Measurements from ENCODE around the gene GALNT13. TPM values are rescaled to one million over a fixed set of nuclear protein-coding genes. Genes with fewer than 3 reads are reported as not detected.

GALNT13 gene
- total and polyA plus RNA-seq, 10 of the 15 experiments (the other 5 are each of a cell fraction or from before 2014, with no cell fraction given) = 0.04 TPM; not detected in 9

DNA sequence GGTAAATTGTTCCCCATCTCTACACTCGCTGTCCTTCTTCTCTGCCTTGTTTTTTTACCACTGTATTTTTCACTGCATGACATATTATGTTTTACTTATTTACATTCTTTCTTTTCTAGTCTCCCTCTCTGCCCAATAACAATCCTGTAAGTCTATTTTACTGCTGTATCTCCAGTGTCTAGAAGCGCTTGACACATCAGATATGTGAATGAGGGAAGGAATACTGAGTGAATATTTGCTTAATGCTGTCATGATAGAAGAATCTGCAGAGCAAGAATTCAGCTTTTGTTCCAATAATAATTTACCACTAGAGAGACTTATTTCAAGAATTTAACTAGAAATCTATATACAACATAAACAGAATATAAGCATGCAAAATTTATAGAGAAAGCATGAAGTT, 99.5 kb downstream of the GALNT13 start:
- Histone ChIP-seq H3K79me2 (ENCODE audit: control insufficient read depth, insufficient read depth, low read length) (no peaks in the 10 kb centered on the region), H3K4me1 (ENCODE audit: control insufficient read depth, insufficient read depth, low read length) (no peaks in the 10 kb centered on the region), H4K20me1 (ENCODE audit: control insufficient read depth, insufficient read depth) (no peaks in the 10 kb centered on the region), H3K4me2 (ENCODE audit: control insufficient read depth, insufficient read depth) (no peak overlapping the region), H3K9me3 (replicated peaks; ENCODE audit: control insufficient read depth, insufficient read depth, low read length) (no peaks in the 10 kb centered on the region), H3K36me3 (ENCODE audit: control insufficient read depth in 2 of 2, insufficient read depth in 2 of 2, low read length in 1 of 2) (no peaks in the 10 kb centered on the region), H3K4me3 (no peak overlapping the region), H3K27me3 (replicated peaks in 1 of 2; ENCODE audit: control insufficient read depth in 2 of 2, insufficient read depth in 2 of 2, low read length in 1 of 2) (no peaks in the 10 kb centered on the region), H3K9ac (ENCODE audit: control insufficient read depth, insufficient read depth, low read length) (no peak overlapping the region), H2AFZ (ENCODE audit: control insufficient read depth, low read depth, low read length) (no peak overlapping the region), H3K27ac (ENCODE audit: control insufficient read depth, insufficient read depth) (no peak overlapping the region)
- TF ChIP-seq, protein P1, sequence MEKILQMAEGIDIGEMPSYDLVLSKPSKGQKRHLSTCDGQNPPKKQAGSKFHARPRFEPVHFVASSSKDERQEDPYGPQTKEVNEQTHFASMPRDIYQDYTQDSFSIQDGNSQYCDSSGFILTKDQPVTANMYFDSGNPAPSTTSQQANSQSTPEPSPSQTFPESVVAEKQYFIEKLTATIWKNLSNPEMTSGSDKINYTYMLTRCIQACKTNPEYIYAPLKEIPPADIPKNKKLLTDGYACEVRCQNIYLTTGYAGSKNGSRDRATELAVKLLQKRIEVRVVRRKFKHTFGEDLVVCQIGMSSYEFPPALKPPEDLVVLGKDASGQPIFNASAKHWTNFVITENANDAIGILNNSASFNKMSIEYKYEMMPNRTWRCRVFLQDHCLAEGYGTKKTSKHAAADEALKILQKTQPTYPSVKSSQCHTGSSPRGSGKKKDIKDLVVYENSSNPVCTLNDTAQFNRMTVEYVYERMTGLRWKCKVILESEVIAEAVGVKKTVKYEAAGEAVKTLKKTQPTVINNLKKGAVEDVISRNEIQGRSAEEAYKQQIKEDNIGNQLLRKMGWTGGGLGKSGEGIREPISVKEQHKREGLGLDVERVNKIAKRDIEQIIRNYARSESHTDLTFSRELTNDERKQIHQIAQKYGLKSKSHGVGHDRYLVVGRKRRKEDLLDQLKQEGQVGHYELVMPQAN (conservative IDR thresholded peaks at IDR 0.05) = no peak
- TF ChIP-seq, protein P2, sequence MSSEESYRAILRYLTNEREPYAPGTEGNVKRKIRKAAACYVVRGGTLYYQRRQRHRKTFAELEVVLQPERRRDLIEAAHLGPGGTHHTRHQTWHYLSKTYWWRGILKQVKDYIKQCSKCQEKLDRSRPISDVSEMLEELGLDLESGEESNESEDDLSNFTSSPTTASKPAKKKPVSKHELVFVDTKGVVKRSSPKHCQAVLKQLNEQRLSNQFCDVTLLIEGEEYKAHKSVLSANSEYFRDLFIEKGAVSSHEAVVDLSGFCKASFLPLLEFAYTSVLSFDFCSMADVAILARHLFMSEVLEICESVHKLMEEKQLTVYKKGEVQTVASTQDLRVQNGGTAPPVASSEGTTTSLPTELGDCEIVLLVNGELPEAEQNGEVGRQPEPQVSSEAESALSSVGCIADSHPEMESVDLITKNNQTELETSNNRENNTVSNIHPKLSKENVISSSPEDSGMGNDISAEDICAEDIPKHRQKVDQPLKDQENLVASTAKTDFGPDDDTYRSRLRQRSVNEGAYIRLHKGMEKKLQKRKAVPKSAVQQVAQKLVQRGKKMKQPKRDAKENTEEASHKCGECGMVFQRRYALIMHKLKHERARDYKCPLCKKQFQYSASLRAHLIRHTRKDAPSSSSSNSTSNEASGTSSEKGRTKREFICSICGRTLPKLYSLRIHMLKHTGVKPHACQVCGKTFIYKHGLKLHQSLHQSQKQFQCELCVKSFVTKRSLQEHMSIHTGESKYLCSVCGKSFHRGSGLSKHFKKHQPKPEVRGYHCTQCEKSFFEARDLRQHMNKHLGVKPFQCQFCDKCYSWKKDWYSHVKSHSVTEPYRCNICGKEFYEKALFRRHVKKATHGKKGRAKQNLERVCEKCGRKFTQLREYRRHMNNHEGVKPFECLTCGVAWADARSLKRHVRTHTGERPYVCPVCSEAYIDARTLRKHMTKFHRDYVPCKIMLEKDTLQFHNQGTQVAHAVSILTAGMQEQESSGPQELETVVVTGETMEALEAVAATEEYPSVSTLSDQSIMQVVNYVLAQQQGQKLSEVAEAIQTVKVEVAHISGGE (CRISPR knock-in tag; IDR thresholded peaks at IDR 0.05) = no peak
- TF ChIP-seq KDM1A (IDR thresholded peaks at IDR 0.05; ENCODE audit: borderline replicate concordance) (no peak), RAD21 (IDR thresholded peaks at IDR 0.05; ENCODE audit: insufficient read depth, low read depth, low read length) (no peak), MYB (IDR thresholded peaks at IDR 0.05; ENCODE audit: borderline replicate concordance, low read depth, low read length) (no peak)
- TF ChIP-seq, protein P3, sequence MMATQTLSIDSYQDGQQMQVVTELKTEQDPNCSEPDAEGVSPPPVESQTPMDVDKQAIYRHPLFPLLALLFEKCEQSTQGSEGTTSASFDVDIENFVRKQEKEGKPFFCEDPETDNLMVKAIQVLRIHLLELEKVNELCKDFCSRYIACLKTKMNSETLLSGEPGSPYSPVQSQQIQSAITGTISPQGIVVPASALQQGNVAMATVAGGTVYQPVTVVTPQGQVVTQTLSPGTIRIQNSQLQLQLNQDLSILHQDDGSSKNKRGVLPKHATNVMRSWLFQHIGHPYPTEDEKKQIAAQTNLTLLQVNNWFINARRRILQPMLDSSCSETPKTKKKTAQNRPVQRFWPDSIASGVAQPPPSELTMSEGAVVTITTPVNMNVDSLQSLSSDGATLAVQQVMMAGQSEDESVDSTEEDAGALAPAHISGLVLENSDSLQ (IDR thresholded peaks at IDR 0.05) = no peak
- intact Hi-C loops (cut with micrococcal nuclease; ENCODE audit: unreplicated experiment) (no loop called here), in situ Hi-C loops (cut with MboI) (no loop called here)
- RAD21 ChIA-PET (ENCODE audit: unreplicated experiment) = no interaction called here
- SMC1A ChIA-PET (ENCODE audit: uncharacterized antibody, unreplicated experiment) = no interaction called here
- FAIRE-seq (no peak), ATAC-seq (no peak), DNase-seq (ENCODE audit: low read depth, low spot score) (no peak)
- 3% methylated on average over 2 of the region's 2 CpGs for WGBS (ENCODE audit: insufficient coverage, insufficient replicate concordance, low lambda C conversion rate, missing lambda C conversion rate)
- no TSS peak for BruUV-seq (replicated peaks)
- POLR2A ChIA-PET = no interaction called here
- CTCF ChIA-PET = no interaction called here

All from GM12878 (cell line).